Suprapubic skin (tissue), 4 donors: ENCODE measurements around the gene PARVB. TPM values are rescaled to one million over a fixed set of nuclear protein-coding genes. Genes with fewer than 3 reads are reported as not detected.

Experiments
- DNase-seq, 2 donors: peaks; one replicate each; pipeline ENCODE4 v3.0.0-alpha.2; 2019; ENCODE audit warnings: low spot score in 2 of 2
- H3K27ac ChIP-seq: fragments of 200-600 bp; sonication (generic); one replicate; pipeline ENCODE4 v1.5.1; 2019
- H3K27me3 ChIP-seq: fragments of 200-600 bp; sonication (generic); one replicate; pipeline ENCODE4 v1.5.1; 2019
- H3K36me3 ChIP-seq: fragments of 200-600 bp; sonication (generic); one replicate; pipeline ENCODE4 v1.5.1; 2019
- H3K4me1 ChIP-seq: fragments of 200-600 bp; sonication (generic); one replicate; pipeline ENCODE4 v1.5.1; 2019
- H3K4me3 ChIP-seq: fragments of 200-600 bp; sonication (generic); one replicate; pipeline ENCODE4 v1.5.1; 2019; ENCODE audit warnings: mild to moderate bottlenecking
- H3K9me3 ChIP-seq: fragments of 200-600 bp; sonication (generic); one replicate; pipeline ENCODE4 v1.5.1; 2019
- EP300 ChIP-seq: sonication (generic); formaldehyde crosslinking; IDR thresholded peaks from one replicate; pipeline ENCODE4 v1.6.1; 2017; ENCODE audit warnings: antibody characterized with exemption
- POLR2A ChIP-seq, 2 donors: fragments of 450-650 bp; IDR thresholded peaks; one replicate each; pipeline ENCODE4 v1.6.1; 2017; ENCODE audit warnings: antibody characterized with exemption in 2 of 2, mild to moderate bottlenecking in 2 of 2, moderate library complexity in 2 of 2
- POLR2AphosphoS5 ChIP-seq, 3 donors: sonication (generic); formaldehyde crosslinking; IDR thresholded peaks; one replicate each; pipeline ENCODE4 v1.6.1; 2017; ENCODE audit warnings: antibody characterized with exemption in 3 of 3
- WGBS: methylation state at CpG from one replicate; pipeline ENCODE4 v1.1.5; 2018; 5-methylcytosine and 5-hydroxymethylcytosine counted together
- total RNA-seq, 4 donors: library from RNA; depleted of rRNA; stranded (reverse); fragments of >200 nt; gene quantifications; one replicate each; pipeline ENCODE4 v1.1.0, GENCODE V29; 2016
- TF ChIP-seq, protein P1 (sequence below), 2 donors: fragments of 200-600 bp in 1 of 2; fragments of 450-650 bp in 1 of 2; sonication (generic) in 1 of 2; IDR thresholded peaks; one replicate each; pipeline ENCODE4 v1.5.1; 2016 to 2019; ENCODE audit warnings: antibody characterized with exemption in 2 of 2, mild to moderate bottlenecking in 1 of 2, moderate library complexity in 1 of 2

PARVB gene
- total RNA-seq, 4 donors from 2014 or later = 9.7 to 17.8 (median 13.3) TPM

DNA sequence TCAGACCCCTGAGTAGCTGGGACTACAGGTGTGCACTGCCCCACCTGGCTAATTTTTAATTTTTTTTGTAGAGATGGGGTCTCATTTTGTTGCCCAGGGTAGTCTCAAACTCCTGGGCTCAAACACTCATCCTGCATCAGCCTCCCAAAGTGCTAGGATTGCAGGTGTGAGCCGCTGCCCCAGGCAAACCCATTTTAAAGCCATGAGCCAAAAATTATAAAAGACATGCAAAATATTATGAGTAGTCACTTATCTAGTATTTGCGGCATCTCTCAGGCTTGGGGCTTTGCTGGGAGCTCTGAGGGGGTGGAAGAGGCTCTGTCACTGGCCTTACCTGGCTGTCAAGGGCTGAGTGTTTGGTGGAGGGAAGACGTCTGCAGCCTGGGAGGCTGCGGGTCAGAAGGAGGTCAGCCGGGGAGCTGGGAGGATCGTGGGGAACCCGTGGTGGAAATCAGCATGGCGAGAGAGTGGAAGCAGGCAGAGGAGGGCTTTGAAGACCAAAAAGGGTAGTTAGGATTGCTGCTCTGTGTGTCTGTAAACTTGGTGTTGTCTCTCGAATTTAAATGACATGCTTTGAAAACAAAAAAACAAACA lies 87.6 kb downstream of the PARVB start:
- 66% methylated on average over 9 of the region's 9 CpGs for WGBS
- Histone ChIP-seq H3K4me1 (peaks cover 2% of the 10 kb centered on the region), H3K36me3 (no peaks in the 10 kb centered on the region), H3K9me3 (no peaks in the 10 kb centered on the region), H3K27ac (no peak overlapping the region), H3K4me3 (no peak overlapping the region), H3K27me3 (no peaks in the 10 kb centered on the region)
- TF ChIP-seq POLR2AphosphoS5 (IDR thresholded peaks at IDR 0.05) (no peak), EP300 (no peak), POLR2A (IDR thresholded peaks at IDR 0.05) (no peak)
- TF ChIP-seq, protein P1, sequence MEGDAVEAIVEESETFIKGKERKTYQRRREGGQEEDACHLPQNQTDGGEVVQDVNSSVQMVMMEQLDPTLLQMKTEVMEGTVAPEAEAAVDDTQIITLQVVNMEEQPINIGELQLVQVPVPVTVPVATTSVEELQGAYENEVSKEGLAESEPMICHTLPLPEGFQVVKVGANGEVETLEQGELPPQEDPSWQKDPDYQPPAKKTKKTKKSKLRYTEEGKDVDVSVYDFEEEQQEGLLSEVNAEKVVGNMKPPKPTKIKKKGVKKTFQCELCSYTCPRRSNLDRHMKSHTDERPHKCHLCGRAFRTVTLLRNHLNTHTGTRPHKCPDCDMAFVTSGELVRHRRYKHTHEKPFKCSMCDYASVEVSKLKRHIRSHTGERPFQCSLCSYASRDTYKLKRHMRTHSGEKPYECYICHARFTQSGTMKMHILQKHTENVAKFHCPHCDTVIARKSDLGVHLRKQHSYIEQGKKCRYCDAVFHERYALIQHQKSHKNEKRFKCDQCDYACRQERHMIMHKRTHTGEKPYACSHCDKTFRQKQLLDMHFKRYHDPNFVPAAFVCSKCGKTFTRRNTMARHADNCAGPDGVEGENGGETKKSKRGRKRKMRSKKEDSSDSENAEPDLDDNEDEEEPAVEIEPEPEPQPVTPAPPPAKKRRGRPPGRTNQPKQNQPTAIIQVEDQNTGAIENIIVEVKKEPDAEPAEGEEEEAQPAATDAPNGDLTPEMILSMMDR (IDR thresholded peaks at IDR 0.05) = no peak
- DNase-seq = peak in 1 of 2 donors; percentile 14

DNA sequence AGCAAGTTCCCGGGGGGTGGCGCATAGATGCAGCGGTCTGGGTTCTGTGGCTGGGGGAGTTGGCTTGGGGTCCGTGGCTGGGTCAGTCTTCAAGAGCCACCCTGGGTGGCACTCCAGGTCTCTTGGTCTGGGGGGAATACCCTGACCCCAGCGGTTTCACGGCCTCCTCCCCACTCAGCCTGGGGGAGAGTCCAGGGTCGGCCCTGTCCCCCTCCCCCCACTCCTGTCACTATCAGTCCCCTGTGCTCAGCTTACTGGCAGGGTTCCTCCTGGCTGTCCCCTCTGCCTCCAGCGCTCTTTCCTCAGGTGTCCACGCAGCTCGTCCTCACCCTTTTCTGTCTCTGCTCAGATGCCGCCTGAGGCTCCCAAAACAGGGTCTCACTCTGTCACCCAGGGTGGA lies 88.1 kb downstream of the PARVB start:
- Histone ChIP-seq H3K9me3 (no peaks in the 10 kb centered on the region), H3K4me1 (peaks cover 2% of the 10 kb centered on the region), H3K4me3 (no peak overlapping the region), H3K27me3 (no peaks in the 10 kb centered on the region), H3K27ac (no peak overlapping the region), H3K36me3 (no peaks in the 10 kb centered on the region)
- TF ChIP-seq, protein P1 (IDR thresholded peaks at IDR 0.05) = no peak
- TF ChIP-seq EP300 (no peak), POLR2AphosphoS5 (IDR thresholded peaks at IDR 0.05) (no peak)
- peak in 1 of 2 donors; percentile 16 for DNase-seq
- 90% methylated on average over 10 of the region's 11 CpGs for WGBS

DNA sequence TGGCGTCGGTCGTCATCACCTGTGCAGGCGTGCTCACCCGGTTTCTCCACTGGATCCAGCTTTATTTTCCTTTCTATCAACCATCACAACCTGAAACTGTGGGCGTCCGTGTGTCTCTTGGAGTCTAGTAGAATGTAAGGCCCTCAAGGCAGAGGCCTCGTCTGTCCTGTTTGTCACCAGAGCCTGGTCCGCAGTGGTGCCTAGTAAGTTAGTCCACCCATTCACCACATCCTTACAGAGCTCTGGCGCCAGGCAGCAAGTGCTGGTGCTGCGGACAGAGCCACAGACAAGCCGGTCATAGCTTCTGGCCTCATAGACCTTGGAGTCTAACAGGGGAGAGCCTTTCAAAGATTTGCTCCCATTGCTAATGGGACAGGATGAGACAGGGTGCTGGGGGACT lies 92.2 kb downstream of the PARVB start:
- DNase-seq = no peak
- WGBS = 92% methylated on average over 12 of the region's 12 CpGs
- TF ChIP-seq POLR2A (IDR thresholded peaks at IDR 0.05) (no peak), EP300 (no peak), POLR2AphosphoS5 (IDR thresholded peaks at IDR 0.05) (no peak)
- TF ChIP-seq, protein P1 (IDR thresholded peaks at IDR 0.05) = no peak

DNA sequence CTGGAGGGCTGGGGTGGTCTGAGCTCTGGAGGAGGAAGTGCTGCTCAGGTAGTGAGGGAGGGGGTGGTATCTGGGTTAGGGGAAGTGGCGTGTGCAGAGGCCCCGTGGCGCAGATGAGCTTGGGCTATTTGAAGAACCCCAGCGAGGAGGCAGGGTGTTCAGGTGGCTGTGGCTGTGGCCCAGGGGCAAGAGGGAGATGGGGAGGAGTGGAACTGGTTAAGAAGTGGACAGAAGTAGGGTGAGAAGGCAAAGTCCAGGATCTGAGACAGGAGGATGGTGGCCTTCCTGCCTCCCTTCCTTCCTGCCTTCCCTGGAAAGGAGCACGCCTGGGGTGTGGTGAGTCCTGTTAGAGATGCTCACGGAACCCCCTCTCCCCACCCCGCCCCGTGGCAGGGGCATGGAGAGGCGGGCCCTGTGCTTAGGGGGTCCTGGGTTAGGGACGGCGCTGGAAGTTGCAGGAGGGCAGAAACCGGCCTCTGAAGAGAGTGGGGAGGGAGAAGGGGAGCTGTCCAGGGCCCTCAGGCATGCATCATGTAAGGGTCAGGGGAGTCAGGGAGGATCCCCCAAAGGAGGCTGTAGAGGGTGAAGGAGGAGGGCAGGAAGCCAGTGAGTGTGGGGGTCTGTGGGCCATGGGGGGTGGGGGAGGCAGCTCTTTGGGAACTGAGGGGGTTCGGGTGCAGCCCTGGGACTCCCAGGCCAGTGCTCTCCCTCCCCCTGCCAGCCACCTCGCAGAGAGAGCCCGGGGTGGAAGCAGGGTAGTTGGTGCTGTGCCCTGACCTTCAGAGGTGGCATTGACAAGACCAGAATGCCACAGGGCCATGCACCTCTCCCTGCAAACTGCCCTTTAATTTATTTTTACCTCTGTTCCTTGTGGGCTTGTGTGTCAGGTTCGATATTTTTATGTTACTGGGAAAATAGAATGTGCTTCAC lies 92.9 kb downstream of the PARVB start:
- Histone ChIP-seq H3K9me3 (no peaks in the 10 kb centered on the region), H3K36me3 (peaks cover 4% of the 10 kb centered on the region), H3K4me3 (no peak overlapping the region), H3K27me3 (no peaks in the 10 kb centered on the region), H3K27ac (no peak overlapping the region), H3K4me1 (no peaks in the 10 kb centered on the region)
- TF ChIP-seq POLR2A (IDR thresholded peaks at IDR 0.05) = no peak
- no peak for TF ChIP-seq POLR2AphosphoS5 (IDR thresholded peaks at IDR 0.05)
- TF ChIP-seq, protein P1 (IDR thresholded peaks at IDR 0.05) = no peak
- 85% methylated on average over 15 of the region's 16 CpGs for WGBS
- no peak for DNase-seq

More for the DNA sequence above, 92.2 kb downstream of the PARVB start:
- no peak overlapping the region for H3K27ac ChIP-seq
- H3K27me3 ChIP-seq = no peaks in the 10 kb centered on the region
- H3K4me1 ChIP-seq = no peaks in the 10 kb centered on the region
- no peaks in the 10 kb centered on the region for H3K9me3 ChIP-seq
- peaks cover 4% of the 10 kb centered on the region for H3K36me3 ChIP-seq
- no peak overlapping the region for H3K4me3 ChIP-seq

DNA sequence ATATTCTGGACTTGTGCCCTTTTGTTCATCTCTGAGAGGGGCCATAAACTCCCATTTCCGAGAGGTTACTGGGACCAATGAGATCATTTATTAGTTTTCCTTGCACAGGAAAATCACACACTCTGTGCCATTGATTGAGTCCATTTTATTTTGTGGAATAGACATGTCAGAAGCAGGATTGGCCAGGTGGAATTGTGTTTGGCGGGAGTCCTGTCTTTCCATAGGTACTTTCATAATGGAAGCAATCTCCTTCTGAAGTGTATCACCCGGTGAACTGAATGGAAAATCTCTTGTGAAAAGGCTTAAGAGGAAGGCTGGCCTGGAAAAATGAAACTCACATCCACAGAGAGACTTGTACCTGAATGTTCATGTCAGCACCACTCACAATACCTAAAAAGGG lies 93.6 kb downstream of the PARVB start:
- Histone ChIP-seq H3K4me3 (no peak overlapping the region), H3K9me3 (no peaks in the 10 kb centered on the region), H3K27ac (no peak overlapping the region), H3K4me1 (no peaks in the 10 kb centered on the region), H3K27me3 (no peaks in the 10 kb centered on the region), H3K36me3 (peaks cover 4% of the 10 kb centered on the region)
- WGBS = 63% methylated on average over 3 of the region's 3 CpGs
- no peak for DNase-seq
- TF ChIP-seq EP300 (no peak), POLR2A (IDR thresholded peaks at IDR 0.05) (no peak), POLR2AphosphoS5 (IDR thresholded peaks at IDR 0.05) (no peak)
- TF ChIP-seq, protein P1 (IDR thresholded peaks at IDR 0.05) = no peak
